HCT116 (cell line): Measurements from ENCODE around the gene CENPP. TPM values are rescaled to one million over a fixed set of nuclear protein-coding genes. Genes with fewer than 3 reads are reported as not detected.

ENCODE experiments used
- ATAC-seq: fragments of 200-7000 bp; cut with Tn5 transposase; 2 replicates; pipeline ENCODE4 v1.9.1; 2020; ENCODE audit warnings: mild to moderate bottlenecking, moderate library complexity
- BruUV-seq: library from RNA; stranded (reverse); fragments of 400-500 nt; replicated peaks from 2 replicates; lab custom pipeline; 2021; lab: Mats Ljungman, UMichigan
- CTCF ChIA-PET: fragments of 300-600 bp; sonication (Branson Sonifier 250); formaldehyde crosslinking; loops from one replicate; lab custom pipeline; 2021; ENCODE audit warnings: antibody characterized with exemption; lab: Charles Lee
- POLR2A ChIA-PET: fragments of 300-600, 350-600 bp; sonication (Branson Sonifier 250); formaldehyde crosslinking; loops from one replicate; lab custom pipeline; 2021; ENCODE audit warnings: antibody characterized with exemption; lab: Charles Lee
- RAD21 ChIA-PET, 2 experiments: fragments of 300-600 bp; sonication (Branson Sonifier 250); formaldehyde crosslinking; loops; one replicate each; lab custom pipeline; 2023; ENCODE audit warnings: low total read pairs in 2 of 2; ENCODE audit not compliant: uncharacterized antibody in 2 of 2, unreplicated experiment in 2 of 2, low non-redundant PET in 1 of 2; lab: Charles Lee
- DNase-seq: peaks from one replicate; pipeline ENCODE4 v3.0.0-alpha.2; 2010; ENCODE audit warnings: low read depth, low spot score
- H2AFZ ChIP-seq: fragments of 200-600 bp; shearing (Covaris generic), sonication (generic); 2 replicates; pipeline ENCODE4 v1.6.1; 2017; ENCODE audit warnings: low read depth, mixed run types, mixed read lengths, antibody characterized with exemption, low read length; ENCODE audit not compliant: poor library complexity, severe bottlenecking
- H3K27ac ChIP-seq: 2 replicates; pipeline ENCODE4 v1.5.1; 2012; ENCODE audit warnings: low read depth, low read length
- H3K27me3 ChIP-seq: fragments of 200-600 bp; sonication (generic); 2 replicates; pipeline ENCODE4 v1.6.1; 2016; ENCODE audit warnings: mixed run types, low read length, mixed read lengths; ENCODE audit not compliant: insufficient read depth
- H3K36me3 ChIP-seq, 2 experiments: fragments of 200-500 bp in 1 of 2; fragments of 200-600 bp in 1 of 2; sonication (Bioruptor generic) in 1 of 2; sonication (generic) in 1 of 2; 2 replicates each; pipeline versions ENCODE4 v1.5.1 to v1.6.1; 2014 to 2016; ENCODE audit warnings: low read length in 2 of 2, inconsistent platforms in 1 of 2, mixed read lengths in 1 of 2, mixed run types in 1 of 2; ENCODE audit not compliant: insufficient read depth in 2 of 2, control insufficient read depth in 1 of 2
- H3K4me1 ChIP-seq, 2 experiments: fragments of 200-600 bp in 1 of 2; sonication (generic) in 1 of 2; 2 replicates each; pipeline versions ENCODE4 v1.5.1 to v1.6.1; 2012 to 2017; ENCODE audit warnings: low read length in 2 of 2, inconsistent platforms in 1 of 2, mild to moderate bottlenecking in 1 of 2, mixed read lengths in 1 of 2, mixed run types in 1 of 2, moderate library complexity in 1 of 2; ENCODE audit not compliant: insufficient read depth in 2 of 2, control insufficient read depth in 1 of 2
- H3K4me2 ChIP-seq: fragments of 200-600 bp; sonication (generic); 2 replicates; pipeline ENCODE4 v1.6.1; 2017; ENCODE audit warnings: mixed run types, low read length, mixed read lengths
- H3K4me3 ChIP-seq, 2 experiments: fragments of 200-600 bp in 1 of 2; sonication (generic) in 1 of 2; replicated peaks in 1 of 2; 2 replicates each; pipeline ENCODE4 v1.5.1; 2011 to 2016; ENCODE audit warnings: low read length in 2 of 2, control low read depth in 1 of 2, low read depth in 1 of 2, mild to moderate bottlenecking in 1 of 2, mixed read lengths in 1 of 2, mixed run types in 1 of 2
- H3K79me2 ChIP-seq: fragments of 200-600 bp; sonication (generic); 2 replicates; pipeline ENCODE4 v1.6.1; 2017; ENCODE audit warnings: mild to moderate bottlenecking, mixed run types, low read length, moderate library complexity, mixed read lengths; ENCODE audit not compliant: insufficient read depth
- H3K9ac ChIP-seq: fragments of 200-600 bp; sonication (generic); 2 replicates; pipeline ENCODE4 v1.6.1; 2016; ENCODE audit warnings: low read length, mixed read lengths
- H3K9me2 ChIP-seq: fragments of 200-600 bp; sonication (generic), shearing (Covaris generic); 2 replicates; pipeline ENCODE4 v1.6.1; 2017; ENCODE audit warnings: mixed run types, mild to moderate bottlenecking, moderate library complexity; ENCODE audit not compliant: insufficient read depth
- H3K9me3 ChIP-seq, 2 experiments: fragments of 200-500 bp in 1 of 2; fragments of 200-600 bp in 1 of 2; sonication (Bioruptor generic) in 1 of 2; sonication (generic) in 1 of 2; 2 replicates each; pipeline ENCODE4 v1.6.1; 2014 to 2017; ENCODE audit warnings: low read length in 2 of 2, mixed read lengths in 2 of 2, inconsistent platforms in 1 of 2, low read depth in 1 of 2, mild to moderate bottlenecking in 1 of 2, mixed run types in 1 of 2, moderate library complexity in 1 of 2; ENCODE audit not compliant: control insufficient read depth in 1 of 2, insufficient read depth in 1 of 2
- H4K20me1 ChIP-seq: fragments of 200-600 bp; sonication (generic), shearing (Covaris generic); 2 replicates; pipeline ENCODE4 v1.6.1; 2017; ENCODE audit warnings: mixed run types, mild to moderate bottlenecking, moderate library complexity; ENCODE audit not compliant: insufficient read depth
- ATF3 ChIP-seq: IDR thresholded peaks from 2 replicates; pipeline ENCODE4 v1.6.1; 2012
- CEBPB ChIP-seq: IDR thresholded peaks from 2 replicates; pipeline ENCODE4 v1.6.1; 2012; ENCODE audit warnings: low read depth
- ELF1 ChIP-seq: IDR thresholded peaks from 2 replicates; pipeline ENCODE4 v1.6.1; 2012; ENCODE audit warnings: low read depth, borderline replicate concordance
- EZH2 ChIP-seq: fragments of 200-600 bp; sonication (generic); IDR thresholded peaks from 2 replicates; pipeline ENCODE4 v1.6.1; 2017; ENCODE audit warnings: antibody characterized with exemption, mixed run types
- EZH2phosphoT487 ChIP-seq: fragments of 200-600 bp; IDR thresholded peaks from 2 replicates; pipeline ENCODE4 v1.6.1; 2018; ENCODE audit warnings: antibody characterized with exemption, borderline replicate concordance
- FOSL1 ChIP-seq: IDR thresholded peaks from 2 replicates; pipeline ENCODE4 v1.6.1; 2012; ENCODE audit warnings: low read depth
- JUND ChIP-seq: IDR thresholded peaks from 2 replicates; pipeline ENCODE4 v1.6.1; 2012
- POLR2AphosphoS5 ChIP-seq: IDR thresholded peaks from 2 replicates; pipeline ENCODE4 v1.6.1; 2011; ENCODE audit warnings: mild to moderate bottlenecking, low read depth, low read length, moderate library complexity
- RAD21 ChIP-seq: IDR thresholded peaks from 2 replicates; pipeline ENCODE4 v1.6.1; 2012; ENCODE audit warnings: low read depth, mild to moderate bottlenecking
- SIN3A ChIP-seq: IDR thresholded peaks from 2 replicates; pipeline ENCODE4 v1.6.1; 2012; ENCODE audit warnings: low read depth
- SP1 ChIP-seq: IDR thresholded peaks from 2 replicates; pipeline ENCODE4 v1.6.1; 2012; ENCODE audit warnings: low read depth
- TCF7L2 ChIP-seq: IDR thresholded peaks from 2 replicates; pipeline ENCODE4 v1.7.0; 2011; ENCODE audit warnings: borderline replicate concordance, inconsistent platforms; ENCODE audit not compliant: insufficient read depth, insufficient read length; ENCODE audit errors: extremely low read depth
- YY1 ChIP-seq: IDR thresholded peaks from 2 replicates; pipeline ENCODE4 v1.6.1; 2011; ENCODE audit warnings: low read length, low read depth, moderate library complexity, mild to moderate bottlenecking; ENCODE audit not compliant: insufficient replicate concordance; ENCODE audit errors: extremely low read depth
- ZBTB33 ChIP-seq: IDR thresholded peaks from 2 replicates; pipeline ENCODE4 v1.6.1; 2011; ENCODE audit warnings: mild to moderate bottlenecking, low read length, moderate library complexity; ENCODE audit not compliant: insufficient replicate concordance; ENCODE audit errors: extremely low read depth
- ZFX ChIP-seq: fragments of 450-650 bp; IDR thresholded peaks from 2 replicates; pipeline ENCODE4 v1.6.1; 2017
- intact Hi-C: fragments of 100-400 bp; cut with micrococcal nuclease; formaldehyde crosslinking; loops from 2 replicates; pipeline ENCODE4 v1.10.0; 2022
- total RNA-seq: library from RNA; stranded (reverse); gene quantifications from one replicate; pipeline ENCODE4 v1.2.1, GENCODE V29; 2021; ENCODE audit not compliant: unreplicated experiment
- TF ChIP-seq, protein P1 (sequence below): IDR thresholded peaks from 2 replicates; pipeline ENCODE4 v1.6.1; 2012; ENCODE audit warnings: low read depth
- TF ChIP-seq, protein P2 (sequence below), 3 experiments: fragments of 200-600 bp in 1 of 3; sonication (generic) in 1 of 3; IDR thresholded peaks in 2 of 3; conservative IDR thresholded peaks in 1 of 3; 2 replicates each; pipeline ENCODE4 v1.5.1; 2012 to 2017; ENCODE audit warnings: low read depth in 2 of 3, low read length in 2 of 3, antibody characterized with exemption in 1 of 3, borderline replicate concordance in 1 of 3, control low read depth in 1 of 3, mild to moderate bottlenecking in 1 of 3, mixed read lengths in 1 of 3, mixed run types in 1 of 3, moderate library complexity in 1 of 3; ENCODE audit not compliant: insufficient read depth in 1 of 3

Gene CENPP
- total RNA-seq, 1 experiment from 2014 or later, result 7.0 TPM

- DNase-seq (no peak), ATAC-seq (no peak)
- Histone ChIP-seq H3K27me3 (no peaks in the 10 kb centered on the region), H4K20me1 (no peaks in the 10 kb centered on the region), H3K27ac (no peak overlapping the region), H3K4me2 (no peak overlapping the region), H3K36me3 (no peaks in the 10 kb centered on the region), H3K4me3 (no peak overlapping the region), H3K9ac (no peak overlapping the region), H3K9me3 (no peaks in the 10 kb centered on the region), H3K4me1 (no peaks in the 10 kb centered on the region), H3K79me2 (no peaks in the 10 kb centered on the region), H2AFZ (no peak overlapping the region), H3K9me2 (no peaks in the 10 kb centered on the region)
- BruUV-seq, result no TSS peak
- CTCF ChIA-PET, result no interaction called here
- TF ChIP-seq YY1 (no peak), ATF3 (no peak), ZFX (no peak), CEBPB (no peak), SP1 (no peak), JUND (no peak), EZH2 (no peak), POLR2AphosphoS5 (no peak), ZBTB33 (no peak), SIN3A (no peak), EZH2phosphoT487 (no peak), ELF1 (no peak), FOSL1 (no peak), TCF7L2 (no peak), RAD21 (no peak)
- TF ChIP-seq, protein P1, sequence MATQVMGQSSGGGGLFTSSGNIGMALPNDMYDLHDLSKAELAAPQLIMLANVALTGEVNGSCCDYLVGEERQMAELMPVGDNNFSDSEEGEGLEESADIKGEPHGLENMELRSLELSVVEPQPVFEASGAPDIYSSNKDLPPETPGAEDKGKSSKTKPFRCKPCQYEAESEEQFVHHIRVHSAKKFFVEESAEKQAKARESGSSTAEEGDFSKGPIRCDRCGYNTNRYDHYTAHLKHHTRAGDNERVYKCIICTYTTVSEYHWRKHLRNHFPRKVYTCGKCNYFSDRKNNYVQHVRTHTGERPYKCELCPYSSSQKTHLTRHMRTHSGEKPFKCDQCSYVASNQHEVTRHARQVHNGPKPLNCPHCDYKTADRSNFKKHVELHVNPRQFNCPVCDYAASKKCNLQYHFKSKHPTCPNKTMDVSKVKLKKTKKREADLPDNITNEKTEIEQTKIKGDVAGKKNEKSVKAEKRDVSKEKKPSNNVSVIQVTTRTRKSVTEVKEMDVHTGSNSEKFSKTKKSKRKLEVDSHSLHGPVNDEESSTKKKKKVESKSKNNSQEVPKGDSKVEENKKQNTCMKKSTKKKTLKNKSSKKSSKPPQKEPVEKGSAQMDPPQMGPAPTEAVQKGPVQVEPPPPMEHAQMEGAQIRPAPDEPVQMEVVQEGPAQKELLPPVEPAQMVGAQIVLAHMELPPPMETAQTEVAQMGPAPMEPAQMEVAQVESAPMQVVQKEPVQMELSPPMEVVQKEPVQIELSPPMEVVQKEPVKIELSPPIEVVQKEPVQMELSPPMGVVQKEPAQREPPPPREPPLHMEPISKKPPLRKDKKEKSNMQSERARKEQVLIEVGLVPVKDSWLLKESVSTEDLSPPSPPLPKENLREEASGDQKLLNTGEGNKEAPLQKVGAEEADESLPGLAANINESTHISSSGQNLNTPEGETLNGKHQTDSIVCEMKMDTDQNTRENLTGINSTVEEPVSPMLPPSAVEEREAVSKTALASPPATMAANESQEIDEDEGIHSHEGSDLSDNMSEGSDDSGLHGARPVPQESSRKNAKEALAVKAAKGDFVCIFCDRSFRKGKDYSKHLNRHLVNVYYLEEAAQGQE, result no peak
- TF ChIP-seq, protein P2, sequence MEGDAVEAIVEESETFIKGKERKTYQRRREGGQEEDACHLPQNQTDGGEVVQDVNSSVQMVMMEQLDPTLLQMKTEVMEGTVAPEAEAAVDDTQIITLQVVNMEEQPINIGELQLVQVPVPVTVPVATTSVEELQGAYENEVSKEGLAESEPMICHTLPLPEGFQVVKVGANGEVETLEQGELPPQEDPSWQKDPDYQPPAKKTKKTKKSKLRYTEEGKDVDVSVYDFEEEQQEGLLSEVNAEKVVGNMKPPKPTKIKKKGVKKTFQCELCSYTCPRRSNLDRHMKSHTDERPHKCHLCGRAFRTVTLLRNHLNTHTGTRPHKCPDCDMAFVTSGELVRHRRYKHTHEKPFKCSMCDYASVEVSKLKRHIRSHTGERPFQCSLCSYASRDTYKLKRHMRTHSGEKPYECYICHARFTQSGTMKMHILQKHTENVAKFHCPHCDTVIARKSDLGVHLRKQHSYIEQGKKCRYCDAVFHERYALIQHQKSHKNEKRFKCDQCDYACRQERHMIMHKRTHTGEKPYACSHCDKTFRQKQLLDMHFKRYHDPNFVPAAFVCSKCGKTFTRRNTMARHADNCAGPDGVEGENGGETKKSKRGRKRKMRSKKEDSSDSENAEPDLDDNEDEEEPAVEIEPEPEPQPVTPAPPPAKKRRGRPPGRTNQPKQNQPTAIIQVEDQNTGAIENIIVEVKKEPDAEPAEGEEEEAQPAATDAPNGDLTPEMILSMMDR (IDR thresholded peaks at IDR 0.05 in 2 of 3, conservative IDR thresholded peaks at IDR 0.05 in 1 of 3; ENCODE audit: borderline replicate concordance in 1 of 3, insufficient read depth in 1 of 3, low read depth in 2 of 3, low read length in 2 of 3), result no peak
- intact Hi-C loops, result no loop called here
- RAD21 ChIA-PET, result no interaction called here
- POLR2A ChIA-PET, result no interaction called here
Measured at GRCh38 chr9:92527291-92527828, 201.6 kb downstream of the CENPP start.
